Measurements from ENCODE around the gene POU1F1. TPM values are rescaled to one million over a fixed set of nuclear protein-coding genes. Genes with fewer than 3 reads are reported as not detected.

POU1F1 gene
- total and polyA plus RNA-seq, 2 of the 8 experiments (the other 6 are each of a cell fraction or from before 2014, with no cell fraction given), result not detected

DNA sequence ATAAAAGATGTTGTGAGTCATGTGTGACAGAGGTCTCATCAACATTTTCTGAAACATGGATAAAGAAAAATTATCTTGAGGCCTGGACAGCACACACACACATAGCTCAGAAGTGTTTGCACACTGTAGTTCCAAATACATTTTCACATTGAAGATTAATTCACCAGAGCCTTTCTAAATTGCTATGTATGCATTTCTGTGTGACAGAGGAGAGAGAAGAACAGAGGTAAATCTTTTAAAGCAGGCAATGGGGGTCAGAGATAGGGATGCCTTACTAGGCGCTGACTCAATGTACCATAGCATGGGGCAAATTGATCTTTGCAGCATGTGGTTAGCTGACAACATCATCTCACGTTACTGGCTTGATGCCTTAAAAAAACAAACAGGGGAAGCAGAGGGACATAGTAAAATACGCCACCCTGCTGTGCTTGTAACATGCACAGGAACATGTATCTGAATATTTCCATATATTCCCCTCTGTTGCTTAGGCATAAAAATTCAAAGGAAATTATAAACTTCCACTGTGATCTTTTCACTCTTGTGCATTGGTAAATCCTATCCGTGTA lies 7.7 kb downstream of the POU1F1 start:
- H3K14ac ChIP-seq (ENCODE audit: insufficient read length), result no peak overlapping the region
- H3K4ac ChIP-seq (replicated peaks; ENCODE audit: insufficient read length, low read depth, low read length), result no peak overlapping the region
- H3K23me2 ChIP-seq (ENCODE audit: low read depth, low read length), result no peaks in the 10 kb centered on the region
- no peak overlapping the region for H3K18ac ChIP-seq (ENCODE audit: extremely low read depth, low read length)
- CTCF ChIA-PET (ENCODE audit: partially characterized antibody), result interaction anchor here (1.0 kb wide), 1 partner anchor 124 kb away, joined by 4 read pairs; no protein-coding TSS in a partner anchor
- H4K91ac ChIP-seq (replicated peaks; ENCODE audit: insufficient read length, low read length), result no peak overlapping the region
- no peak overlapping the region for H4K8ac ChIP-seq (ENCODE audit: extremely low read depth, insufficient read depth, low read length)
- H3K4me3 ChIP-seq (ENCODE audit: extremely low read depth in 1 of 4, insufficient read depth in 2 of 4, low read depth in 3 of 4, low read length in 4 of 4), result no peak overlapping the region
- H3K4me2 ChIP-seq (ENCODE audit: insufficient read depth in 1 of 2, low read depth in 2 of 2, low read length in 2 of 2), result no peak overlapping the region
- no peak overlapping the region for H2AK5ac ChIP-seq (ENCODE audit: low read depth, low read length)
- no peak overlapping the region for H2AFZ ChIP-seq (ENCODE audit: low read length)
- no peak overlapping the region for H2BK120ac ChIP-seq (replicated peaks; ENCODE audit: low read depth, low read length)
- 74% methylated on average over 4 of the region's 4 CpGs; no CpG with 5 or more reads in 1 of the 2 experiments for WGBS, 2 experiments (ENCODE audit: extremely low coverage in 1 of 2, insufficient coverage in 1 of 2, insufficient read length in 1 of 2, insufficient replicate concordance in 2 of 2, low coverage in 1 of 2, low lambda C conversion rate in 2 of 2, missing lambda C conversion rate in 1 of 2)
- no peak overlapping the region for H3K27ac ChIP-seq (ENCODE audit: low read depth, low read length)
- POLR2A ChIA-PET (ENCODE audit: partially characterized antibody), result no interaction called here
- no peak overlapping the region for H2BK20ac ChIP-seq (ENCODE audit: low read length)
- no peaks in the 10 kb centered on the region for H3K27me3 ChIP-seq (replicated peaks in 1 of 4; ENCODE audit: control insufficient read depth in 3 of 4, extremely low read depth in 1 of 4, insufficient read depth in 3 of 4, low read length in 3 of 4)
- FAIRE-seq (no peak), DNase-seq (ENCODE audit: low read depth in 1 of 2, low spot score in 2 of 2) (no peak)
- H3K9ac ChIP-seq (replicated peaks in 1 of 4; ENCODE audit: extremely low read depth in 1 of 4, low read depth in 3 of 4, low read length in 3 of 4), result no peak overlapping the region
- H2BK12ac ChIP-seq (ENCODE audit: low read depth, low read length), result no peak overlapping the region
- no peak overlapping the region for H3K23ac ChIP-seq (ENCODE audit: insufficient read length)
- H3K36me3 ChIP-seq (ENCODE audit: control insufficient read depth in 2 of 4, insufficient read depth in 4 of 4, low read length in 3 of 4), result no peaks in the 10 kb centered on the region
- H4K20me1 ChIP-seq (replicated peaks in 1 of 2; ENCODE audit: control insufficient read depth in 1 of 2, insufficient read depth in 2 of 2, low read length in 2 of 2), result no peaks in the 10 kb centered on the region
- H3K4me1 ChIP-seq (replicated peaks in 1 of 4; ENCODE audit: control insufficient read depth in 3 of 4, insufficient read depth in 4 of 4, low read length in 3 of 4), result no peaks in the 10 kb centered on the region
- H2BK5ac ChIP-seq (ENCODE audit: low read depth, low read length), result no peak overlapping the region
- H3K9me3 ChIP-seq (ENCODE audit: insufficient read depth in 2 of 2, low read depth in 1 of 2, low read length in 1 of 2), result no peaks in the 10 kb centered on the region
- H3K79me1 ChIP-seq (ENCODE audit: low read depth, low read length), result no peaks in the 10 kb centered on the region
- no peak overlapping the region for H4K5ac ChIP-seq (ENCODE audit: insufficient read length, low read depth, low read length)
- H3K56ac ChIP-seq (replicated peaks; ENCODE audit: insufficient read length, low read depth, low read length), result no peak overlapping the region
- H2BK15ac ChIP-seq (ENCODE audit: low read length), result no peak overlapping the region
- H3K79me2 ChIP-seq (ENCODE audit: control insufficient read depth in 1 of 2, insufficient read depth in 2 of 2, low read length in 2 of 2), result no peaks in the 10 kb centered on the region
- TF ChIP-seq NRF1 (IDR thresholded peaks at IDR 0.05; ENCODE audit: low read depth, low read length) (no peak), SRF (IDR thresholded peaks at IDR 0.05; ENCODE audit: low read depth, low read length) (no peak), TBP (IDR thresholded peaks at IDR 0.05; ENCODE audit: low read depth, low read length) (no peak), POLR2A (IDR thresholded peaks at IDR 0.05; ENCODE audit: control extremely low read depth in 1 of 2, low read depth in 2 of 2, low read length in 2 of 2) (no peak), EGR1 (IDR thresholded peaks at IDR 0.05; ENCODE audit: borderline replicate concordance, low read depth, low read length) (no peak), SUZ12 (IDR thresholded peaks at IDR 0.05; ENCODE audit: low read length) (no peak), NANOG (IDR thresholded peaks at IDR 0.05; ENCODE audit: insufficient read depth, low read depth, low read length, poor library complexity, severe bottlenecking) (no peak), BACH1 (IDR thresholded peaks at IDR 0.05; ENCODE audit: low read length) (no peak), RNF2 (IDR thresholded peaks at IDR 0.05; ENCODE audit: borderline replicate concordance, low read depth, low read length, missing control alignments, poor library complexity, severe bottlenecking) (no peak), TAF7 (optimal IDR thresholded peaks at IDR 0.05; ENCODE audit: borderline replicate concordance, low read depth, low read length) (no peak), KDM4A (IDR thresholded peaks at IDR 0.05; ENCODE audit: low read depth, low read length, severe bottlenecking) (no peak), EZH2 (IDR thresholded peaks at IDR 0.05; ENCODE audit: low read depth, low read length, severe bottlenecking) (no peak)
- TF ChIP-seq, protein P1, sequence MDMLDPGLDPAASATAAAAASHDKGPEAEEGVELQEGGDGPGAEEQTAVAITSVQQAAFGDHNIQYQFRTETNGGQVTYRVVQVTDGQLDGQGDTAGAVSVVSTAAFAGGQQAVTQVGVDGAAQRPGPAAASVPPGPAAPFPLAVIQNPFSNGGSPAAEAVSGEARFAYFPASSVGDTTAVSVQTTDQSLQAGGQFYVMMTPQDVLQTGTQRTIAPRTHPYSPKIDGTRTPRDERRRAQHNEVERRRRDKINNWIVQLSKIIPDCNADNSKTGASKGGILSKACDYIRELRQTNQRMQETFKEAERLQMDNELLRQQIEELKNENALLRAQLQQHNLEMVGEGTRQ (IDR thresholded peaks at IDR 0.05; ENCODE audit: low read length), result no peak
